Stimulated activated memory B cell treated with anti-CD40 and anti-IgM and Interleukin-4, amounts not matched to agents 10 μg/mL and 1 μg/mL and 100 μg/mL, for 72 hours (primary cell): ENCODE measurements around the gene GPRC6A.
A peak's percentile ranks its signal among the peaks of the same experiment; 100 is the strongest.
"Not testable (repeated sequence)": the region's sequence is repeated elsewhere in the genome, so short reads cannot be mapped to it uniquely, and the experiment has no call there.

Experiments
- ATAC-seq: fragments of 150-1000 bp; cut with Tn5 transposase; 2 replicates; pipeline ENCODE4 v1.10.0; 2021
- H3K27ac Mint-ChIP-seq: one replicate; pipeline ENCODE4 v1.8.0; 2022; ENCODE audit warnings: mild to moderate bottlenecking, mixed read lengths
- H3K27me3 Mint-ChIP-seq: one replicate; pipeline ENCODE4 v1.8.0; 2022; ENCODE audit warnings: mixed read lengths
- H3K36me3 Mint-ChIP-seq: one replicate; pipeline ENCODE4 v1.8.0; 2022; ENCODE audit warnings: mixed read lengths
- H3K4me1 Mint-ChIP-seq: one replicate; pipeline ENCODE4 v1.8.0; 2022; ENCODE audit warnings: mixed read lengths
- H3K4me3 Mint-ChIP-seq: one replicate; pipeline ENCODE4 v1.8.0; 2022; ENCODE audit warnings: mild to moderate bottlenecking, moderate library complexity, mixed read lengths
- H3K9me3 Mint-ChIP-seq: one replicate; pipeline ENCODE4 v1.8.0; 2022; ENCODE audit warnings: mixed read lengths

The GPRC6A gene

GRCh38 chr6:116827561-116828240, 1.2 kb downstream of the GPRC6A start:
- ATAC-seq: no peak
- no peak overlapping the region for H3K27ac Mint-ChIP-seq
- H3K4me3 Mint-ChIP-seq: no peak overlapping the region
- no peaks in the 10 kb centered on the region for H3K36me3 Mint-ChIP-seq
- peaks cover 13% of the 10 kb centered on the region for H3K9me3 Mint-ChIP-seq
- H3K4me1 Mint-ChIP-seq: no peaks in the 10 kb centered on the region
- no peaks in the 10 kb centered on the region for H3K27me3 Mint-ChIP-seq

- peaks cover 15% of the 10 kb centered on the region for H3K9me3 Mint-ChIP-seq
- H3K4me1 Mint-ChIP-seq, H3K4me3 Mint-ChIP-seq, H3K36me3 Mint-ChIP-seq, H3K27me3 Mint-ChIP-seq, H3K27ac Mint-ChIP-seq, ATAC-seq: not testable (repeated sequence)
Observed at GRCh38 chr6:116816336-116816735, 12.5 kb downstream of the GPRC6A start.

- Mint-ChIP-seq H3K9me3 (peaks cover 18% of the 10 kb centered on the region), H3K4me1 (no peaks in the 10 kb centered on the region), H3K27ac (no peak overlapping the region), H3K4me3 (no peak overlapping the region), H3K36me3 (no peaks in the 10 kb centered on the region), H3K27me3 (no peaks in the 10 kb centered on the region)
- no peak for ATAC-seq
Observed at GRCh38 chr6:116812051-116812650, 16.7 kb downstream of the GPRC6A start.

GRCh38 chr6:116801971-116802370, 26.9 kb downstream of the GPRC6A start:
- no peaks in the 10 kb centered on the region for H3K4me1 Mint-ChIP-seq
- no peak overlapping the region for H3K4me3 Mint-ChIP-seq
- no peak for ATAC-seq
- H3K36me3 Mint-ChIP-seq: no peaks in the 10 kb centered on the region
- peaks cover 62% of the 10 kb centered on the region for H3K27me3 Mint-ChIP-seq
- H3K27ac Mint-ChIP-seq: no peak overlapping the region
- no peaks in the 10 kb centered on the region for H3K9me3 Mint-ChIP-seq

GRCh38 chr6:116799945-116800344, 28.9 kb downstream of the GPRC6A start:
- H3K4me3 Mint-ChIP-seq: no peak overlapping the region

GRCh38 chr6:116797585-116797984, 31.3 kb downstream of the GPRC6A start:
- Mint-ChIP-seq H3K27ac (no peak overlapping the region), H3K4me3 (no peak overlapping the region), H3K4me1 (no peaks in the 10 kb centered on the region), H3K36me3 (no peaks in the 10 kb centered on the region), H3K27me3 (peaks cover 31% of the 10 kb centered on the region), H3K9me3 (no peaks in the 10 kb centered on the region)
- ATAC-seq: no peak

More at GRCh38 chr6:116799945-116800344, 28.9 kb downstream of the GPRC6A start:
- H3K9me3 Mint-ChIP-seq: no peaks in the 10 kb centered on the region
- H3K4me1 Mint-ChIP-seq: no peaks in the 10 kb centered on the region
- ATAC-seq: no peak
- H3K27ac Mint-ChIP-seq: no peak overlapping the region
- H3K36me3 Mint-ChIP-seq: no peaks in the 10 kb centered on the region
- peaks cover 51% of the 10 kb centered on the region for H3K27me3 Mint-ChIP-seq

GRCh38 chr6:116793224-116793623, 35.7 kb downstream of the GPRC6A start:
- Mint-ChIP-seq H3K36me3 (no peaks in the 10 kb centered on the region), H3K27me3 (peaks cover 7% of the 10 kb centered on the region), H3K9me3 (no peaks in the 10 kb centered on the region), H3K4me3 (no peak overlapping the region), H3K27ac (no peak overlapping the region), H3K4me1 (no peaks in the 10 kb centered on the region)
- ATAC-seq: no peak

- Mint-ChIP-seq H3K27ac (no peak overlapping the region), H3K4me3 (no peak overlapping the region), H3K9me3 (no peaks in the 10 kb centered on the region), H3K27me3 (peaks cover 13% of the 10 kb centered on the region), H3K4me1 (no peaks in the 10 kb centered on the region), H3K36me3 (no peaks in the 10 kb centered on the region)
- ATAC-seq: no peak
Observed at GRCh38 chr6:116783852-116784251, 45.0 kb downstream of the GPRC6A start.

- peaks cover 2% of the 10 kb centered on the region for H3K9me3 Mint-ChIP-seq
- no peak overlapping the region for H3K4me3 Mint-ChIP-seq
- no peak overlapping the region for H3K27ac Mint-ChIP-seq
- no peak for ATAC-seq
- H3K4me1 Mint-ChIP-seq: no peaks in the 10 kb centered on the region
- no peaks in the 10 kb centered on the region for H3K36me3 Mint-ChIP-seq
- H3K27me3 Mint-ChIP-seq: peaks cover 13% of the 10 kb centered on the region
Observed at GRCh38 chr6:116779573-116780164, 49.2 kb downstream of the GPRC6A start.

GRCh38 chr6:116773886-116774285, 55.0 kb downstream of the GPRC6A start:
- no peaks in the 10 kb centered on the region for H3K36me3 Mint-ChIP-seq
- H3K27me3 Mint-ChIP-seq: peaks cover 11% of the 10 kb centered on the region
- ATAC-seq: no peak
- H3K4me1 Mint-ChIP-seq: no peaks in the 10 kb centered on the region
- H3K9me3 Mint-ChIP-seq: peaks cover 2% of the 10 kb centered on the region
- no peak overlapping the region for H3K27ac Mint-ChIP-seq
- no peak overlapping the region for H3K4me3 Mint-ChIP-seq

- Mint-ChIP-seq H3K4me1 (no peaks in the 10 kb centered on the region), H3K4me3 (no peak overlapping the region), H3K36me3 (no peaks in the 10 kb centered on the region), H3K27me3 (peaks cover 13% of the 10 kb centered on the region), H3K27ac (no peak overlapping the region), H3K9me3 (peaks cover 2% of the 10 kb centered on the region)
- ATAC-seq: no peak
Observed at GRCh38 chr6:116772450-116772849, 56.4 kb downstream of the GPRC6A start.

GRCh38 chr6:116767715-116768114, 61.2 kb downstream of the GPRC6A start:
- Mint-ChIP-seq H3K27ac (no peak overlapping the region), H3K4me3 (no peak overlapping the region), H3K9me3 (no peaks in the 10 kb centered on the region), H3K4me1 (peaks cover 15% of the 10 kb centered on the region), H3K27me3 (peaks cover 47% of the 10 kb centered on the region), H3K36me3 (peaks cover 4% of the 10 kb centered on the region)
- ATAC-seq: no peak

GRCh38 chr6:116766506-116767176, 62.2 kb downstream of the GPRC6A start:
- H3K4me1 Mint-ChIP-seq: peaks cover 15% of the 10 kb centered on the region
- H3K27ac Mint-ChIP-seq: no peak overlapping the region
- peaks cover 4% of the 10 kb centered on the region for H3K36me3 Mint-ChIP-seq
- H3K9me3 Mint-ChIP-seq: no peaks in the 10 kb centered on the region
- ATAC-seq: no peak
- H3K27me3 Mint-ChIP-seq: peaks cover 37% of the 10 kb centered on the region
- H3K4me3 Mint-ChIP-seq: peak overlapping the region; percentile 65

- Mint-ChIP-seq H3K4me3 (peak within 1 kb of the TSS; percentile 65), H3K27me3 (peaks cover 37% of the 10 kb centered on the region), H3K9me3 (no peaks in the 10 kb centered on the region), H3K4me1 (peaks cover 15% of the 10 kb centered on the region), H3K27ac (no peak within 1 kb of the TSS), H3K36me3 (peaks cover 4% of the 10 kb centered on the region)
- ATAC-seq: peak; percentile 36
Observed at GRCh38 chr6:116764961-116765841, 63.7 kb downstream of the GPRC6A start, which contains the start of gene FAM162B. Gene FAM162B (minus strand): TSS chr6:116765719. CDS start chr6:116765576, 143 bp downstream.

- no peak for ATAC-seq
- Mint-ChIP-seq H3K36me3 (peaks cover 4% of the 10 kb centered on the region), H3K4me1 (peaks cover 15% of the 10 kb centered on the region), H3K9me3 (no peaks in the 10 kb centered on the region), H3K27me3 (peaks cover 43% of the 10 kb centered on the region), H3K4me3 (peak overlapping the region; percentile 18), H3K27ac (no peak overlapping the region)
Observed at GRCh38 chr6:116764629-116764960, 64.3 kb downstream of the GPRC6A start.
